ENCODE data around the gene RAB22A.

Gene RAB22A

DNA sequence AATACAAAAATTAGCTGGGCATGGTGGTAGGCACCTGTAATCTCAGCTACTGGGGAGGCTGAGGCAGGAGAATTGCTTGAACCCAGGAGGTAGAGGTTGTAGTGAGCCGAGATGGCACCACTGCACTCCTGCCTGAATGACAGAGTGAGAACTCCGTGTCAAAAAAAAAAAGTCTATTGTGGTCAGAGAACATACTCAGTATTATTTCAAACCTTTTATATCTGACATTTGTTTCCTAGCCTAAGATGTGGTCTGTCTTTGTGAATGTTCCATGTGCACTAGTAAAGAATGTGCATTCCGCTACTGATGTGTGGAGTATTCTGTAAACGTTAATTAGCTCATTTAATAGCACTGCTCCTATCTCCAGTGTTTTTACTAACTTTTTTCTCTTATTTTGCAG, 11.7 kb downstream of the RAB22A start:
- Histone ChIP-seq H3K27ac (ENCODE audit: low read length) (no peak overlapping the region), H3K4me2 (ENCODE audit: low read length) (no peak overlapping the region), H3K4me3 (ENCODE audit: low read length) (no peak overlapping the region), H3K9me3 (ENCODE audit: insufficient read depth, low read length) (no peaks in the 10 kb centered on the region), H3K27me3 (ENCODE audit: low read depth, low read length) (no peaks in the 10 kb centered on the region), H3K36me3 (replicated peaks; ENCODE audit: low read depth, low read length) (peaks cover 15% of the 10 kb centered on the region), H3K79me2 (ENCODE audit: low read length) (peaks cover 40% of the 10 kb centered on the region), H4K20me1 (ENCODE audit: insufficient read depth, low read length) (peaks cover 20% of the 10 kb centered on the region), H3K4me1 (ENCODE audit: low read length) (no peaks in the 10 kb centered on the region), H3K9ac (ENCODE audit: low read length) (no peak overlapping the region), H2AFZ (ENCODE audit: low read depth, low read length) (no peak overlapping the region)
- no peak for TF ChIP-seq EZH2phosphoT487 (IDR thresholded peaks at IDR 0.05; ENCODE audit: low read depth)
- TF ChIP-seq, protein P1, sequence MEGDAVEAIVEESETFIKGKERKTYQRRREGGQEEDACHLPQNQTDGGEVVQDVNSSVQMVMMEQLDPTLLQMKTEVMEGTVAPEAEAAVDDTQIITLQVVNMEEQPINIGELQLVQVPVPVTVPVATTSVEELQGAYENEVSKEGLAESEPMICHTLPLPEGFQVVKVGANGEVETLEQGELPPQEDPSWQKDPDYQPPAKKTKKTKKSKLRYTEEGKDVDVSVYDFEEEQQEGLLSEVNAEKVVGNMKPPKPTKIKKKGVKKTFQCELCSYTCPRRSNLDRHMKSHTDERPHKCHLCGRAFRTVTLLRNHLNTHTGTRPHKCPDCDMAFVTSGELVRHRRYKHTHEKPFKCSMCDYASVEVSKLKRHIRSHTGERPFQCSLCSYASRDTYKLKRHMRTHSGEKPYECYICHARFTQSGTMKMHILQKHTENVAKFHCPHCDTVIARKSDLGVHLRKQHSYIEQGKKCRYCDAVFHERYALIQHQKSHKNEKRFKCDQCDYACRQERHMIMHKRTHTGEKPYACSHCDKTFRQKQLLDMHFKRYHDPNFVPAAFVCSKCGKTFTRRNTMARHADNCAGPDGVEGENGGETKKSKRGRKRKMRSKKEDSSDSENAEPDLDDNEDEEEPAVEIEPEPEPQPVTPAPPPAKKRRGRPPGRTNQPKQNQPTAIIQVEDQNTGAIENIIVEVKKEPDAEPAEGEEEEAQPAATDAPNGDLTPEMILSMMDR (IDR thresholded peaks at IDR 0.05; ENCODE audit: low read depth, low read length): no peak

DNA sequence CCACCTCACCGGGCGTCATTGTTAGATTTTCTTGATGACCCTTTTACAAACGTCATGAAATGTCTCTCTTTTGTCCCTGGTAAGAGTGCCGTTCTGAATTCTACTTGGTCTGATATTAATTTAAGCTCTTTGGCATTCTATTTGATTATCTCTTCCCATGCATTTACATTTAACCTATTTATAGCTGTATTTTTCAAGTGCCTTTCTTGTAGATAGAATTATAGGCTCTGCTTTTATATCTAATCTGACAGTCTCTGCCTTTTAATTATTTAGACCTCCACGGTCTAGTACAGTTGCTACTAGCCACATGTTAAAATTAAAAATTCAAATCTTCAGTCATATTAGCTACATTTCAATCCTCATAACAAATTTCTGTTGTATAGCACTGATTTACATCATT, 12.6 kb downstream of the RAB22A start:
- no peaks in the 10 kb centered on the region for H3K4me1 ChIP-seq (ENCODE audit: low read length)
- H3K27ac ChIP-seq (ENCODE audit: low read length): no peak overlapping the region
- H3K4me3 ChIP-seq (ENCODE audit: low read length): no peak overlapping the region
- H4K20me1 ChIP-seq (ENCODE audit: insufficient read depth, low read length): peaks cover 22% of the 10 kb centered on the region
- H3K4me2 ChIP-seq (ENCODE audit: low read length): no peak overlapping the region
- H3K9me3 ChIP-seq (ENCODE audit: insufficient read depth, low read length): no peaks in the 10 kb centered on the region
- H2AFZ ChIP-seq (ENCODE audit: low read depth, low read length): no peak overlapping the region
- TF ChIP-seq EZH2phosphoT487 (IDR thresholded peaks at IDR 0.05; ENCODE audit: low read depth): no peak
- TF ChIP-seq, protein P1 (IDR thresholded peaks at IDR 0.05; ENCODE audit: low read depth, low read length): no peak
- H3K27me3 ChIP-seq (ENCODE audit: low read depth, low read length): no peaks in the 10 kb centered on the region
- H3K79me2 ChIP-seq (ENCODE audit: low read length): peaks cover 48% of the 10 kb centered on the region
- H3K36me3 ChIP-seq (replicated peaks; ENCODE audit: low read depth, low read length): peaks cover 10% of the 10 kb centered on the region
- no peak overlapping the region for H3K9ac ChIP-seq (ENCODE audit: low read length)

DNA sequence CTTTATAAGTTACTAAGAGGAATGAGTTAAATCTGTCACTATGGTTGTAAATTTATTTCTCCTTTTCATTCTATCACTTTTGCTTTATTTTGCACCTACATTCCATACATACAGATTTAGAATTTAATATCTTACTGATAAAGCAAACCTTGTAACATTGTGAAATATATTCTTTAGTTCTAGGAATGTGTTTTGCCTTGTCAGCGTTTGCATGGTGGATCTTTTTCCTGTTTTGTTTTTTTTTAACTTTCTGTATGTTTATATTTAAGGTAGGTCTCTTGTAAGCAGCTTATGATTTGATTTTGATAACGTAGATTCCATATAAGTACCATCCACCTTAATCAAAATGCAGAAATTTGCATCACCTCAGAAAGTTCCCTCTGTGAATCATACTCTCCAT, 16.4 kb downstream of the RAB22A start:
- Histone ChIP-seq H3K36me3 (replicated peaks; ENCODE audit: low read depth, low read length) (no peaks in the 10 kb centered on the region), H3K4me1 (ENCODE audit: low read length) (no peaks in the 10 kb centered on the region), H3K9me3 (ENCODE audit: insufficient read depth, low read length) (no peaks in the 10 kb centered on the region), H4K20me1 (ENCODE audit: insufficient read depth, low read length) (peaks cover 24% of the 10 kb centered on the region), H3K4me2 (ENCODE audit: low read length) (no peak overlapping the region), H3K27me3 (ENCODE audit: low read depth, low read length) (no peaks in the 10 kb centered on the region), H3K4me3 (ENCODE audit: low read length) (no peak overlapping the region), H3K9ac (ENCODE audit: low read length) (no peak overlapping the region), H3K27ac (ENCODE audit: low read length) (no peak overlapping the region), H3K79me2 (ENCODE audit: low read length) (peaks cover 63% of the 10 kb centered on the region), H2AFZ (ENCODE audit: low read depth, low read length) (no peak overlapping the region)
- TF ChIP-seq, protein P1 (IDR thresholded peaks at IDR 0.05; ENCODE audit: low read depth, low read length): no peak

DNA sequence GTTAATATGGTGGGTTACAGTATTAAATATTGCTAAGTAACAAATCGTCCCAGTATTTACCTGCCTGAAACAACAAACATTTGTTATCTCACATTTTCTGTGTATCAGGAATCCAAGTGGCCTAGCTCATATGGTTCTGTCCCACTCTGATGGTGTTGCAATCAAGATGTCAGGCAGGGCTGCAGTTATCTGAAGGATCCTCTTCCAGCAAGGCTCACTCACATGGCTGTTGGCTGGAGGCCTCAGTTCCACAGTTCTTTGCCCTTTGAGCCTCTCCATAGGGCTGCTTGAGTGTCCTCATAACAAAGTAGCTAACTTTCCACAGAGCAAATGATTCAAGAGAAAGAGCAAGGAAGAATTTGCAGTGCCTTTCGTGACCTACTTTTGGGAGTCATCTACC, 17.7 kb downstream of the RAB22A start:
- no peaks in the 10 kb centered on the region for H3K9me3 ChIP-seq (ENCODE audit: insufficient read depth, low read length)
- no peak overlapping the region for H3K27ac ChIP-seq (ENCODE audit: low read length)
- H3K27me3 ChIP-seq (ENCODE audit: low read depth, low read length): no peaks in the 10 kb centered on the region
- H3K9ac ChIP-seq (ENCODE audit: low read length): no peak overlapping the region
- TF ChIP-seq EZH2phosphoT487 (IDR thresholded peaks at IDR 0.05; ENCODE audit: low read depth): no peak
- TF ChIP-seq, protein P1 (IDR thresholded peaks at IDR 0.05; ENCODE audit: low read depth, low read length): no peak
- peaks cover 58% of the 10 kb centered on the region for H3K79me2 ChIP-seq (ENCODE audit: low read length)
- no peaks in the 10 kb centered on the region for H3K4me1 ChIP-seq (ENCODE audit: low read length)
- peaks cover 24% of the 10 kb centered on the region for H4K20me1 ChIP-seq (ENCODE audit: insufficient read depth, low read length)
- no peak overlapping the region for H3K4me2 ChIP-seq (ENCODE audit: low read length)
- no peak overlapping the region for H2AFZ ChIP-seq (ENCODE audit: low read depth, low read length)
- peaks cover 7% of the 10 kb centered on the region for H3K36me3 ChIP-seq (replicated peaks; ENCODE audit: low read depth, low read length)
- H3K4me3 ChIP-seq (ENCODE audit: low read length): no peak overlapping the region
